IPS-18a (cell line): ENCODE results near the gene EGFLAM.

ENCODE experiments used
- H3K27ac ChIP-seq: one replicate; pipeline ENCODE4 v1.5.1; 2013; ENCODE audit warnings: low read length
- H3K27me3 ChIP-seq: one replicate; pipeline ENCODE4 v1.6.1; 2013; ENCODE audit warnings: mild to moderate bottlenecking, low read length; ENCODE audit not compliant: control insufficient read depth, insufficient read depth
- H3K36me3 ChIP-seq: one replicate; pipeline ENCODE4 v1.6.1; 2013; ENCODE audit warnings: low read depth, low read length; ENCODE audit not compliant: control insufficient read depth
- H3K4me1 ChIP-seq: one replicate; pipeline ENCODE4 v1.6.1; 2013; ENCODE audit warnings: low read depth, low read length; ENCODE audit not compliant: control insufficient read depth
- H3K4me3 ChIP-seq: one replicate; pipeline ENCODE4 v1.5.1; 2013; ENCODE audit warnings: low read length
- H3K9ac ChIP-seq: one replicate; pipeline ENCODE4 v1.6.1; 2013; ENCODE audit warnings: mild to moderate bottlenecking, low read length, moderate library complexity
- H3K9me3 ChIP-seq: one replicate; pipeline ENCODE4 v1.6.1; 2013; ENCODE audit warnings: low read depth, low read length; ENCODE audit not compliant: control insufficient read depth

Gene EGFLAM

DNA sequence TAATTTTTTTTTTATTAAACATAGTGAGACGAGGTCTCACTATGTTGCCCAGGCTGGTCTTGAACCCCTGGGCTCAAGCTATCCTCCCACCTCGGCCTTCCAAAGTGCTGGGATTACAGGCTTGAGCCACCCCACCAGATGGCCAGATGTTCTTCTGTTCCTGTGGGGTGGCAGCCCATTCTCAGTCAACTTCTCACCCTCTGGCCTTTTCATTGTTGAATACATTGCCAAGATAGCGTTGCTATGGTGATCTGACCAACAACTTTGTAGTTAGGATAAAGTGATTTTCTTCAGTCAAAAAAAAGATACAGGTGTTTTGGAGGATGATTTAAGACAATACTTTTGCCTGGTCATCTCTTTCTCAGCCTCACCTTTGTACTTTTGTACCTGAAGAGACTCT lies 109.1 kb downstream of the EGFLAM start:
- H3K27me3 ChIP-seq, result no peaks in the 10 kb centered on the region
- no peaks in the 10 kb centered on the region for H3K36me3 ChIP-seq
- H3K4me3 ChIP-seq, result no peak overlapping the region
- no peaks in the 10 kb centered on the region for H3K4me1 ChIP-seq
- H3K9ac ChIP-seq, result no peak overlapping the region
- no peaks in the 10 kb centered on the region for H3K9me3 ChIP-seq
- H3K27ac ChIP-seq, result no peak overlapping the region

DNA sequence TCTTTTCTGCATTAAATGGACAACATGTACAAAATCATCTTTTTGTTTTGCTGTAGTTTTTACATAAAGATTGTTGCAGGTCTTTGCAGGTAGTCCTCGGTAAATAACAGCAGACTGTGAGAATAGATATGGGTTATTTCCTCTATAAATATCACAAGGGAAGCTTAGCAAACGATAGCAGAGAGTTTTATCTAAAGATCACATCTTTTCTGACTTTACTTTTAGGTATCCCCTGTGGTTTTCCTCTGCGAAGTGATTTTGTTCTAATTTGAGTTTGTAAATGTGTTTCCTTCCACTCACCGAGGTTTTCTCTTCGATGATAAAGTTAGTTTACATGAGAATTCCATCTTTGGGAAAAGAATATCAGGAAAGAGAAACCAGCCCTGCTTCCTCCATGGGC lies 109.6 kb downstream of the EGFLAM start:
- no peaks in the 10 kb centered on the region for H3K27me3 ChIP-seq
- H3K4me1 ChIP-seq, result no peaks in the 10 kb centered on the region
- no peak overlapping the region for H3K9ac ChIP-seq
- H3K36me3 ChIP-seq, result no peaks in the 10 kb centered on the region
- H3K4me3 ChIP-seq, result no peak overlapping the region
- H3K27ac ChIP-seq, result no peak overlapping the region
- H3K9me3 ChIP-seq, result no peaks in the 10 kb centered on the region

DNA sequence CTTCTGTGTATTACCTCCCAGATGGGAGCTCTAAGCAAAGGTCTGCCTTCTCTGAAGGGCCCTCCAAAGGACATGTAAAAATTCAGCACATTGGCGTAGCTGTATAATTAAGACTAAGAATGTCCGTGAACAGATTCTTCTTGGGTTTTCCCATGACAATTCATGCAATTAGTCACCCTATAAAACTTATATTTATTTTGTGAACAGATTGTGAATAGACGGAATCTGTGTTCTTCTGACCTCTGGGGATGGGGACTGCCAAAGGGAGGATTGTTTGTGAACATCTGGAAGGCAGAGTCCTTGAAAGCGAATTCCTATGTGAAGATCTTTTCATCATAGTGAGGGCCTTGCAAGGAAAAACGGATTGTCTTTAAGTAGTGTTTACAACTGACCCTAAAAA lies 111.3 kb downstream of the EGFLAM start:
- no peak overlapping the region for H3K4me3 ChIP-seq
- no peaks in the 10 kb centered on the region for H3K9me3 ChIP-seq
- H3K4me1 ChIP-seq, result no peaks in the 10 kb centered on the region
- H3K9ac ChIP-seq, result no peak overlapping the region
- no peaks in the 10 kb centered on the region for H3K27me3 ChIP-seq
- H3K27ac ChIP-seq, result no peak overlapping the region
- no peaks in the 10 kb centered on the region for H3K36me3 ChIP-seq

DNA sequence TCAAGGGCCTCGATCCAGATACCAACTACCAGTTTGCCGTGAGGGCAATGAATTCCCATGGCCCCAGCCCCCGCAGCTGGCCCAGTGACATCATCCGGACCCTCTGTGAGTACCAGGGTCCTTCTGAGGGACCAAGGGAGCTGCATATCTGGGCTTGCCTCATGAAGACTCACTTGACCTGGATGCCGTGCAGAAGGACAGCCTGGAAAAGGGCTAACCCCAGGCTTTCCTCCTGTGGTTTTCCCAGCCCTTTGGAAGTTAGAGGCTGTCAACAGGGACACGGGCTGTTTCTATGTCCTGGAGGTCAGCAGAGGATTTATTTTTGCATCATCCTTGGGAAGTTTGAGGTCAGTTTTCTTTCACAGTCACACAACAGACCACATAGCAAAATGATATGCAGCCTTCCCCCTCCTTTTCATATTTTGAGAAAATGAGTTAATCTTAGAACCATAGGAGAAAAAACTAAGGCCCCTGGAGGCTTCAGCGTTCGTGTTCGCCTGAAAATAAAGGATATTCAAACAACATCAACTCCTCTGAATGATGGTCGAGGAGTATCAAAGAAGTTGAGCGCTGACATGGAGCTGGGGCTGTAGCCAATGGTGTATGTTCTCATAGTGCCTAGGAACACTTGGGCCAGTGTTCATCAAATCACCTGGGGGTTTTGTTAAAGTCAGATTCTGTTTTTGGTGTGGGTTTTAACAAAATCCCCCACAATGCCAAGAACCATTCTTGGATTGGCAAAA lies 112.2 kb downstream of the EGFLAM start:
- Histone ChIP-seq H3K4me3 (no peak overlapping the region), H3K9me3 (no peaks in the 10 kb centered on the region), H3K9ac (no peak overlapping the region), H3K4me1 (no peaks in the 10 kb centered on the region), H3K36me3 (no peaks in the 10 kb centered on the region), H3K27ac (no peak overlapping the region), H3K27me3 (no peaks in the 10 kb centered on the region)

GRCh38 chr5:38371596-38371995 lies 113.2 kb downstream of the EGFLAM start:
- no peaks in the 10 kb centered on the region for H3K36me3 ChIP-seq
- no peak overlapping the region for H3K27ac ChIP-seq
- H3K27me3 ChIP-seq, result no peaks in the 10 kb centered on the region
- H3K4me1 ChIP-seq, result no peaks in the 10 kb centered on the region
- no peak overlapping the region for H3K4me3 ChIP-seq
- H3K9ac ChIP-seq, result no peak overlapping the region
- H3K9me3 ChIP-seq, result no peaks in the 10 kb centered on the region

GRCh38 chr5:38373743-38374142 lies 115.4 kb downstream of the EGFLAM start:
- H3K4me3 ChIP-seq, result no peak overlapping the region
- H3K9me3 ChIP-seq, result no peaks in the 10 kb centered on the region
- no peaks in the 10 kb centered on the region for H3K4me1 ChIP-seq
- H3K36me3 ChIP-seq, result no peaks in the 10 kb centered on the region
- H3K27ac ChIP-seq, result no peak overlapping the region
- H3K9ac ChIP-seq, result no peak overlapping the region
- no peaks in the 10 kb centered on the region for H3K27me3 ChIP-seq

- H3K9ac ChIP-seq, result no peak overlapping the region
- no peaks in the 10 kb centered on the region for H3K27me3 ChIP-seq
- H3K36me3 ChIP-seq, result no peaks in the 10 kb centered on the region
- H3K27ac ChIP-seq, result no peak overlapping the region
- H3K4me3 ChIP-seq, result no peak overlapping the region
- no peaks in the 10 kb centered on the region for H3K9me3 ChIP-seq
- H3K4me1 ChIP-seq, result peaks cover 15% of the 10 kb centered on the region
These were observed 117.1 kb downstream of the EGFLAM start for GRCh38 chr5:38375423-38375822.

- peaks cover 24% of the 10 kb centered on the region for H3K4me1 ChIP-seq
- H3K36me3 ChIP-seq, result no peaks in the 10 kb centered on the region
- no peaks in the 10 kb centered on the region for H3K27me3 ChIP-seq
- H3K27ac ChIP-seq, result no peak overlapping the region
- H3K9ac ChIP-seq, result no peak overlapping the region
- H3K4me3 ChIP-seq, result no peak overlapping the region
- H3K9me3 ChIP-seq, result no peaks in the 10 kb centered on the region
These were observed 118.0 kb downstream of the EGFLAM start for GRCh38 chr5:38376404-38376803.

GRCh38 chr5:38378579-38378978 lies 120.2 kb downstream of the EGFLAM start:
- Histone ChIP-seq H3K9me3 (no peaks in the 10 kb centered on the region), H3K36me3 (no peaks in the 10 kb centered on the region), H3K27me3 (no peaks in the 10 kb centered on the region), H3K4me1 (peaks cover 28% of the 10 kb centered on the region), H3K4me3 (no peak overlapping the region), H3K27ac (no peak overlapping the region), H3K9ac (no peak overlapping the region)

DNA sequence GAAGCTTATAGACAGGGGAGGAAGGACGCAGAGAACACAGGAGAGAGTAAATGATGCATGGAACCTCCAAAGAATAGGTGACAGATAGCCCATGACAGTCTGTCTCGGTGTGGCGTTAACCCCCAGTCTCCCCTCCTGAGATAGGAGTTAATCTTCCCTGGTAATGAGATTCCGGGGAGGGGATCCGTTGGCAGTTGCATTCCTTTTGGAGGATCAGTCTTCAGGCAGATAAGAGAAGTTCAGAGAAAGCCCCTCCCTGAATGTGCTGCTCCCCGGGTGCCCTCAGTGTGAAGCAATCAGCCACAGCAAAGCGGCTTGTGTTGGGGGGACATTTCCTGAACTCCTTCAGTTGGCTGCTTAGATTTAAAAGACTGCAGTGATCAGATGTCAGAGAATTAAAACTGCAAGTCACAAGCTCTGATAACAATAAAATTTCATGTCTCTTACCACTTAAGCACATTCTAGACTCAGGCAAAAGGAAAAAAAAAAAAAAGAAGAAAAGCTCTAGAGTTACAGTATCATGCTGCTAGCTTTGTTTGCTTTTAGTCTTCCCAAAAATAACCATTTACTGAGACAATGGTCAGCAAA lies 121.1 kb downstream of the EGFLAM start:
- Histone ChIP-seq H3K36me3 (no peaks in the 10 kb centered on the region), H3K4me3 (no peak overlapping the region), H3K27ac (no peak overlapping the region), H3K27me3 (no peaks in the 10 kb centered on the region), H3K9ac (no peak overlapping the region), H3K9me3 (no peaks in the 10 kb centered on the region), H3K4me1 (peaks cover 28% of the 10 kb centered on the region)

DNA sequence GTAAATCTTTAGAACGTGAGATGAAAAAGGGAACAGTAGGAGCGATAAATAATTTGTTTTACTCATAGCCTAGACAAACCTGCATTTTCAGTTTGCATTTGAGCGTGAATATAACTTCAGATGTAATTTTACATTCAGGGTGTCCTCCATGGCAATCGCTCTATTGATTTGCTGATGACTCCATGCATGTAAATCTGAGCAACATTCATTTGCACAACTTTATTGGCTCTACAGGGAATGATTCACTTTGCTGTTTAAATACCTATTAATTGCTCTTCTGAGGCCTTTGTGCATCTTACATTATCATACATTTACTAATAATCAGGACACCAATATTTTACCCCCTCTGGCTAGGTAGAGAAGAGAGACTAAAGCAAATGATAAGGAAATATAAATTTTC lies 122.2 kb downstream of the EGFLAM start:
- no peaks in the 10 kb centered on the region for H3K9me3 ChIP-seq
- no peaks in the 10 kb centered on the region for H3K27me3 ChIP-seq
- H3K9ac ChIP-seq, result no peak overlapping the region
- H3K4me1 ChIP-seq, result peaks cover 28% of the 10 kb centered on the region
- H3K27ac ChIP-seq, result no peak overlapping the region
- H3K36me3 ChIP-seq, result no peaks in the 10 kb centered on the region
- no peak overlapping the region for H3K4me3 ChIP-seq

DNA sequence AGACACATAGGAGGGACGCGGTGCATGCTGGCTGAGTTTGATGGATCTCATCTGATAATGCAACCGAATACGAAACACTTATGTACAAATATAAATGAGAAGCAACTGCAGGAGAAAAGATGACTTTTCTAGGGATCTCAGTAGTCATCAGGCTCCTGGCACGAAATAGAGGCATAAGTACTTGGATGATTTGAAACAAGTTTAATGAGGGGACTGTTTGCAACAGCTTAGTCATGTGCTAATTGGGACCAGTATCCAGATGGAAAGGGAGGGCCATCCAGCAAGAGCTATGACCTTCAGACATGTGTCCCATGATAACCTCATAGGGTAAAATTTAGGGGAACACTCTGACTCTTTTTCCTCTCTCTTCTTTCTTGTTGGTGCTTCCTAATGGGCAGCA lies 123.0 kb downstream of the EGFLAM start:
- Histone ChIP-seq H3K27me3 (no peaks in the 10 kb centered on the region), H3K4me3 (no peak overlapping the region), H3K9me3 (no peaks in the 10 kb centered on the region), H3K36me3 (no peaks in the 10 kb centered on the region), H3K27ac (no peak overlapping the region), H3K4me1 (peaks cover 28% of the 10 kb centered on the region), H3K9ac (no peak overlapping the region)
